Loucy (cell line): Measurements from ENCODE around the gene PRR5L.
A peak's percentile ranks its signal among the peaks of the same experiment; 100 is the strongest.

Experiments
- H2AFZ ChIP-seq: fragments of 200-600 bp; sonication (generic); 2 replicates; pipeline ENCODE4 v1.6.0; 2016; ENCODE audit warnings: antibody characterized with exemption, mild to moderate bottlenecking, low read length, moderate library complexity
- H3F3A ChIP-seq: fragments of 200-600 bp; 2 replicates; pipeline ENCODE4 v1.6.0; 2016; ENCODE audit warnings: antibody characterized with exemption, low read depth, mild to moderate bottlenecking
- H3K27me3 ChIP-seq: fragments of 200-600 bp; sonication (generic); 2 replicates; pipeline ENCODE4 v1.6.1; 2014; ENCODE audit warnings: low read length, mild to moderate bottlenecking; ENCODE audit not compliant: insufficient read depth, poor library complexity, severe bottlenecking
- H3K36me3 ChIP-seq: fragments of 200-600 bp; sonication (generic); 2 replicates; pipeline ENCODE4 v1.6.1; 2016; ENCODE audit warnings: low read length; ENCODE audit not compliant: insufficient read depth
- H3K4me1 ChIP-seq: fragments of 200-600 bp; sonication (generic); 2 replicates; pipeline ENCODE4 v1.5.1; 2014; ENCODE audit warnings: low read length, mild to moderate bottlenecking; ENCODE audit not compliant: insufficient read depth, poor library complexity, severe bottlenecking
- H3K4me2 ChIP-seq: fragments of 200-600 bp; sonication (generic); 2 replicates; pipeline ENCODE4 v1.6.0; 2014; ENCODE audit warnings: antibody characterized with exemption, low read length, low read depth, mild to moderate bottlenecking; ENCODE audit not compliant: poor library complexity, severe bottlenecking
- H3K4me3 ChIP-seq: fragments of 200-600 bp; sonication (generic); 2 replicates; pipeline ENCODE4 v1.5.1; 2014; ENCODE audit warnings: low read length, mild to moderate bottlenecking, mixed read lengths; ENCODE audit not compliant: poor library complexity, severe bottlenecking
- H3K79me2 ChIP-seq: fragments of 200-600 bp; sonication (generic); 2 replicates; pipeline ENCODE4 v1.6.1; 2014; ENCODE audit warnings: low read length; ENCODE audit not compliant: insufficient read depth
- H3K9ac ChIP-seq: fragments of 200-600 bp; sonication (generic); 2 replicates; pipeline ENCODE4 v1.6.0; 2014; ENCODE audit warnings: mild to moderate bottlenecking, low read depth, low read length, moderate library complexity; ENCODE audit not compliant: poor library complexity, severe bottlenecking
- H3K9me2 ChIP-seq: fragments of 200-600 bp; sonication (generic); replicated peaks from 2 replicates; pipeline ENCODE4 v1.6.1; 2016; ENCODE audit warnings: low read depth, low read length, mixed read lengths
- H3K9me3 ChIP-seq: fragments of 200-600 bp; sonication (generic); 2 replicates; pipeline ENCODE4 v1.6.1; 2014; ENCODE audit warnings: mild to moderate bottlenecking, antibody characterized with exemption, low read length, low read depth; ENCODE audit not compliant: insufficient read depth
- H4K20me1 ChIP-seq: fragments of 200-600 bp; sonication (generic); 2 replicates; pipeline ENCODE4 v1.6.0; 2014; ENCODE audit warnings: antibody characterized with exemption, low read length, mild to moderate bottlenecking; ENCODE audit not compliant: insufficient read depth, poor library complexity, severe bottlenecking
- CTCF ChIP-seq: fragments of 200-600 bp; sonication (generic); conservative IDR thresholded peaks from 2 replicates; pipeline ENCODE4 v1.5.1; 2014; ENCODE audit warnings: mild to moderate bottlenecking, antibody characterized with exemption, low read length
- EZH2phosphoT487 ChIP-seq: fragments of 200-600 bp; IDR thresholded peaks from 2 replicates; pipeline ENCODE4 v1.6.1; 2018; ENCODE audit warnings: antibody characterized with exemption, mild to moderate bottlenecking, moderate library complexity, borderline replicate concordance

Gene PRR5L

GRCh38 chr11:36281850-36282249, 14.2 kb upstream of the PRR5L start:
- no peaks in the 10 kb centered on the region for H4K20me1 ChIP-seq
- no peak overlapping the region for H3K9ac ChIP-seq
- no peaks in the 10 kb centered on the region for H3K27me3 ChIP-seq
- no peak overlapping the region for H3K4me2 ChIP-seq
- 0 out of 2 replicates have a peak, but pooled peaks cover 7% of the 10 kb centered on the region for H3K9me3 ChIP-seq
- H3K36me3 ChIP-seq, result no peaks in the 10 kb centered on the region
- no peaks in the 10 kb centered on the region for H3K79me2 ChIP-seq
- no peaks in the 10 kb centered on the region for H3F3A ChIP-seq
- no peaks in the 10 kb centered on the region for H3K9me2 ChIP-seq
- no peak overlapping the region for H2AFZ ChIP-seq
- TF ChIP-seq CTCF (no peak), EZH2phosphoT487 (no peak)
- no peak overlapping the region for H3K4me3 ChIP-seq
- H3K4me1 ChIP-seq, result no peaks in the 10 kb centered on the region

GRCh38 chr11:36282926-36283325, 13.2 kb upstream of the PRR5L start:
- Histone ChIP-seq H3K4me2 (no peak overlapping the region), H2AFZ (no peak overlapping the region), H3K9me3 (0 out of 2 replicates have a peak, but pooled peaks cover 7% of the 10 kb centered on the region), H3K4me1 (no peaks in the 10 kb centered on the region), H3K9ac (no peak overlapping the region), H3K9me2 (no peaks in the 10 kb centered on the region), H4K20me1 (no peaks in the 10 kb centered on the region), H3K4me3 (no peak overlapping the region), H3K27me3 (no peaks in the 10 kb centered on the region), H3K36me3 (no peaks in the 10 kb centered on the region), H3K79me2 (no peaks in the 10 kb centered on the region), H3F3A (no peaks in the 10 kb centered on the region)
- TF ChIP-seq EZH2phosphoT487 (no peak), CTCF (no peak)

GRCh38 chr11:36288442-36289225, 7.5 kb upstream of the PRR5L start:
- no peaks in the 10 kb centered on the region for H3K79me2 ChIP-seq
- H3K4me2 ChIP-seq, result peak overlapping the region; percentile 75
- no peak for TF ChIP-seq CTCF
- no peak for TF ChIP-seq EZH2phosphoT487
- H2AFZ ChIP-seq, result peak overlapping the region; percentile 92
- no peaks in the 10 kb centered on the region for H3K36me3 ChIP-seq
- H3K4me1 ChIP-seq, result peaks cover 11% of the 10 kb centered on the region
- H3K9me3 ChIP-seq, result no peaks in the 10 kb centered on the region
- H3K9ac ChIP-seq, result peak overlapping the region; percentile 67
- H4K20me1 ChIP-seq, result no peaks in the 10 kb centered on the region
- no peaks in the 10 kb centered on the region for H3K9me2 ChIP-seq
- H3K4me3 ChIP-seq, result peak overlapping the region; percentile 82
- H3K27me3 ChIP-seq, result no peaks in the 10 kb centered on the region
- no peaks in the 10 kb centered on the region for H3F3A ChIP-seq
